Esophagus muscularis mucosa (tissue), 3 donors: Measurements from ENCODE around the gene FAM20B.

Experiments
- POLR2A ChIP-seq: fragments of 450-650 bp; IDR thresholded peaks from one replicate; pipeline ENCODE4 v1.6.1; 2017; ENCODE audit warnings: antibody characterized with exemption, moderate library complexity, mild to moderate bottlenecking, low read depth
- TF ChIP-seq, protein P1 (sequence below), 3 experiments: fragments of 200-600 bp in 2 of 3; fragments of 450-650 bp in 1 of 3; sonication (generic) in 2 of 3; IDR thresholded peaks; one replicate each; pipeline ENCODE4 v1.5.1; 2017 to 2019; ENCODE audit warnings: antibody characterized with exemption in 3 of 3, mild to moderate bottlenecking in 2 of 3, moderate library complexity in 1 of 3

- TF ChIP-seq, protein P1, sequence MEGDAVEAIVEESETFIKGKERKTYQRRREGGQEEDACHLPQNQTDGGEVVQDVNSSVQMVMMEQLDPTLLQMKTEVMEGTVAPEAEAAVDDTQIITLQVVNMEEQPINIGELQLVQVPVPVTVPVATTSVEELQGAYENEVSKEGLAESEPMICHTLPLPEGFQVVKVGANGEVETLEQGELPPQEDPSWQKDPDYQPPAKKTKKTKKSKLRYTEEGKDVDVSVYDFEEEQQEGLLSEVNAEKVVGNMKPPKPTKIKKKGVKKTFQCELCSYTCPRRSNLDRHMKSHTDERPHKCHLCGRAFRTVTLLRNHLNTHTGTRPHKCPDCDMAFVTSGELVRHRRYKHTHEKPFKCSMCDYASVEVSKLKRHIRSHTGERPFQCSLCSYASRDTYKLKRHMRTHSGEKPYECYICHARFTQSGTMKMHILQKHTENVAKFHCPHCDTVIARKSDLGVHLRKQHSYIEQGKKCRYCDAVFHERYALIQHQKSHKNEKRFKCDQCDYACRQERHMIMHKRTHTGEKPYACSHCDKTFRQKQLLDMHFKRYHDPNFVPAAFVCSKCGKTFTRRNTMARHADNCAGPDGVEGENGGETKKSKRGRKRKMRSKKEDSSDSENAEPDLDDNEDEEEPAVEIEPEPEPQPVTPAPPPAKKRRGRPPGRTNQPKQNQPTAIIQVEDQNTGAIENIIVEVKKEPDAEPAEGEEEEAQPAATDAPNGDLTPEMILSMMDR (IDR thresholded peaks at IDR 0.05) = peak; percentile 66 to 78 (median 70)
- no peak for TF ChIP-seq POLR2A
Measured at GRCh38 chr1:179079113-179079761, 53.5 kb downstream of the FAM20B start.
